ENCODE results near the gene PDPR. TPM values are rescaled to one million over a fixed set of nuclear protein-coding genes. Genes with fewer than 3 reads are reported as not detected.
"Not testable (repeated sequence)": the region's sequence is repeated elsewhere in the genome, so short reads cannot be mapped to it uniquely, and the experiment has no call there.

Gene PDPR
- total RNA-seq, 1 experiment from 2014 or later, result 8.1 TPM

GRCh38 chr16:70160388-70160787 lies 46.3 kb downstream of the PDPR start:
- DNase-seq (ENCODE audit: extremely low read depth, low read depth), result no peak

GRCh38 chr16:70160821-70161220 lies 46.7 kb downstream of the PDPR start:
- DNase-seq (ENCODE audit: extremely low read depth, low read depth), result no peak

DNA sequence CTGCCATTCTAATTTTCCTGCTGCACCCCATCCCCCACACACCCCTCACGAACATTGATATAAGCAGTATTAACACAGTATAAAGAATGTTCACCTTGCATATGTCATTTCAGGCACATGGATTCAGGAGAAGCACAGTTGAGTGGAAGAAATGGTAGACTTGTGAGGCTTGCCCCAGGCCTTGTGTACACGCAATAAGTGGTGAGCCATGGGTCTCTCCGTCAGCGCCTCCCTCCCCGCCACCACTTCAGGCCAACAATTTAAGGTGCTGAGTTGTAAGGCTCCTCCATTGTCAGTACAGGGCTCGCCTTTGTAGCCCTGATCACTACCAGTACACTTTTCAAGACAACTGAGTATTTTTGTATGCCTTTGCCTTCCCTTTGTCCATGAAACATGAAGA lies 47.2 kb downstream of the PDPR start:
- no peak for DNase-seq (ENCODE audit: extremely low read depth, low read depth)

- DNase-seq (ENCODE audit: extremely low read depth, low read depth), result peak; percentile 36
These were observed 47.9 kb downstream of the PDPR start for GRCh38 chr16:70162041-70162451.

DNA sequence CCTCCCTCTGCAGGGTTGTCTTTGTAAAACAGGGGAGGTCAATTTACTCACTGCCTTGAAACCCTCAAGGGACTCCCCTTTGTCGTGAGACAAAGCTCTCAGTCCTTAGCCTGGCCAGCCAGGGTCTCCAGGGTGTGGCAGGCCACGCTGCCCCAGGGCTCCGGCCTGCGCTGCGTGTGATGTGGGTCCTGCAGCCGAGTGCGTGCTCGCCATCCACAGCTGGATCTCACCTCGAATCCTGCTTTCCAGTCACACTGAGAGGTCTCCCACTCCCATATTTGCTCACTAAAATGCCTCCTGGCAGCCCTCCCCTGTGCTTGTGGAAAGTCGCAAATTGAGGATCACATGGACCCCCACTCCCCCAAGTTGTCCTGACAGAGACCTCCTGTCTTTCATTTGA lies 49.5 kb downstream of the PDPR start:
- no peak for DNase-seq (ENCODE audit: extremely low read depth, low read depth)

DNA sequence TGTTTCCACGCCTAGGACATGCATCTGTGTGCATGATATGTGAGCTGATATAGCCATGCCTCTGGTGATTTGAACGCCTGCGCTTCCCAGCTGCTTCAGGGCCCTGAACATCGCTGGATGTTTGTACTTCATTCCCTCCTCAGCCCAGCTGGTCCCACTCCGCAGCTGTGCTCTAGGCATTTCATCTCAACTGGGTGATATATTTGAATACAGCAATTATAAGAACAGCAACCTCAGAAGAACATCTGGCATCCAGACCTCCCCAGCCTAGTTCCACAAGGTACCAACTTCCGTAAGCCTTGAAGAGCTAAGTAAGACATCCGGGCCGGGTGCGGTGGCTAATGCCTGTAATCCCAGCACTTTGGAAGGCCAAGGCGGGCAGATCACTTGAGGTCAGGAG lies 52.6 kb downstream of the PDPR start:
- DNase-seq (ENCODE audit: extremely low read depth, low read depth), result not testable (repeated sequence)

DNA sequence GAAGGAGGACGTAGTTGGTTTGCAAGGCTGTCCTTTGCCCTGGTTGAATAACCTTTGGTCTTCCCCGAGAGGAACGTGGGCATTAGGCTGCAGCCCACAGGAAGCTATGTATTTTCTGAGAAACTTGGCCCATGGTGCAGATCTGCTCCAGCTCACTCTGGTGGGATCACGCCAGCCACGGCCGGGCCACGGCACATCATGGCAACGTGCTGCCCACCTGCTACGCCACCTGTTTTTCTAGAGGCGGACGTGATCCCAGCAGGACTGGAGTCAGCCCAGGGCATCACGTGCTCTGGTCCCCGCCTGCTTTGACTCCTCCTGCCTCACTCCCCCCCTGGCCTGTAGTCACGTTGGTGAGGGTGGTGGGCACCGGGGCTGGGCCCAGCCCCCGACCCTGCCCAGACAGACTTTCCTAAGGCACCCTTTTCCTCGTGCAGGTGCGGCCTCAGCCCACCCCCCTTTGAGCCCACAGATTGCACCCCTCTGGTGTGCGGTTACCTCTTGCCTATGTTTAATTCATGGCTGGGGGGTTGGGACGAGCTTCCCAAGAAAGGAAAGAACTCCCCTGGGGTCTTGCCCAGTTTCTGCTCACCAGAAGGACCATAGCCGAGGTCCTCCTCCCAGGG lies 59.2 kb downstream of the PDPR start, which contains the start of gene CLEC18C:
TSS of gene CLEC18C (plus strand) at position 576 of the 626 bp plus-strand sequence. CDS start 492 bp downstream, outside the sequence.
- DNase-seq (ENCODE audit: extremely low read depth, low read depth), result not testable (repeated sequence)

GRCh38 chr16:70173916-70174315 lies 59.8 kb downstream of the PDPR start:
- DNase-seq (ENCODE audit: extremely low read depth, low read depth), result not testable (repeated sequence)

- DNase-seq (ENCODE audit: extremely low read depth, low read depth), result not testable (repeated sequence)
These were observed 60.3 kb downstream of the PDPR start for GRCh38 chr16:70174387-70174932.

GRCh38 chr16:70187858-70188607 lies 73.9 kb downstream of the PDPR start:
- DNase-seq (ENCODE audit: extremely low read depth, low read depth), result not testable (repeated sequence)

- not testable (repeated sequence) for DNase-seq (ENCODE audit: extremely low read depth, low read depth)
These were observed 74.4 kb downstream of the PDPR start for GRCh38 chr16:70188608-70188915.

- DNase-seq (ENCODE audit: extremely low read depth, low read depth), result not testable (repeated sequence)
These were observed 76.4 kb downstream of the PDPR start for GRCh38 chr16:70190574-70190973.

GRCh38 chr16:70196683-70197300 lies 82.7 kb downstream of the PDPR start:
- not testable (repeated sequence) for DNase-seq (ENCODE audit: extremely low read depth, low read depth)

GRCh38 chr16:70197611-70198010 lies 83.5 kb downstream of the PDPR start:
- not testable (repeated sequence) for DNase-seq (ENCODE audit: extremely low read depth, low read depth)

DNA sequence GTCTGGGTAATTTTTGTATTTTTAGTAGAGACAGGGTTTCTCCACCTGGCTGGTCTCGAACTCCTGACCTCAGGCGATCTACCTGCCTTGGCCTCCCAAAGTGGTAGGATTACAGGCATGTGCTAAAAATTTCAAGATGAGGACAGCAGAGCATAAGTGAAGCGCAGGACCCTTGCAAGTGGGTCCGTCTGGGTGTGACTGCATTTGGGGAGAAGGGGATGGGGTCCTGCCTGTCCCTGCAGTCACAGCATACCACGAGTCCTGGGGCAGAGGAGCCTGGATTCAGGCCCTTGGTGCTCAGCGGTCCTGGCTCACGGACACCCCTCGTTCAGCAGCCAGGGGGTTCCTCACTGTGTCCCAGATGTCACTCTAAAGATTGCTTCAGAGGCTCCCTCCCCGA lies 84.1 kb downstream of the PDPR start:
- not testable (repeated sequence) for DNase-seq (ENCODE audit: extremely low read depth, low read depth)

DNA sequence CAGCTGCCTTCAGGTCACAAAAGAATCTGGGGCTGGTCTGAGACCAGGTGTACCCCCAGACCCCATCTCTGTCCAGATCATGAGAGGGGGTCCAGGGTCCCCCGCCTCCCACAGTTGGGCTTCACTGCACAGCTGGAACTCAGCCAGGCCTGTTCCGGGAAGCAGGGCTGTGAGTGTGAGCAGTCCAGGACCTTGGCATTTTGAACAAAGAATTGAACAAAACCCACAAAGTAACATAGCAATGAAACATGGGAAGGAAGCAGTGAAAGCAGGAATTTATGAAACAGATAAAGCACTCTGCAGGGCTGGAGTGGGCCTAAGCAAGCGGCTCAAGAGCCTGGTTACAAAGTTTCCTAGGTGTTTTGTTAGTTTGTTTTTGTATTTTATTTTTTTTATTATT lies 84.5 kb downstream of the PDPR start:
- not testable (repeated sequence) for DNase-seq (ENCODE audit: extremely low read depth, low read depth)

- DNase-seq (ENCODE audit: extremely low read depth, low read depth), result not testable (repeated sequence)
These were observed 85.0 kb downstream of the PDPR start for GRCh38 chr16:70199170-70199569.

DNA sequence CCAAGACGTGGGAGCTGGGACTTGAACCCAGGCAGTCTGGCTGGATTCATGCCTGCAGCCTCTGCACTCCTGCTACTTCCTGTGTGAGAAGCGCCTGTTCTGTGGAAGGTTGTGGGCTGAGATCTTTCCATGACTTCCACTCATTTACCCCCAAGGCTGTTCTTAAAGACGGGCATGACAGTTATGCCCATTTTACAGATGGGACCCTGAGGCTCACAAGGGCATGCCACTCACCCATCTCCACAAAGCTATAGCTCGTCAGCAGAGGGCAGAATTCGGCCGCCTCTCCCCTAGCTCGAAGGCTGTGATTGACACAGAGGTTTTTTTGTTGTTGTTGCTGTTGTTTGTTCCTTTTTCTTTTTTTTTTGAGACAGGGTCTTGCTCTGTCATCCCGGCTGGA lies 85.9 kb downstream of the PDPR start:
- not testable (repeated sequence) for DNase-seq (ENCODE audit: extremely low read depth, low read depth)

DNA sequence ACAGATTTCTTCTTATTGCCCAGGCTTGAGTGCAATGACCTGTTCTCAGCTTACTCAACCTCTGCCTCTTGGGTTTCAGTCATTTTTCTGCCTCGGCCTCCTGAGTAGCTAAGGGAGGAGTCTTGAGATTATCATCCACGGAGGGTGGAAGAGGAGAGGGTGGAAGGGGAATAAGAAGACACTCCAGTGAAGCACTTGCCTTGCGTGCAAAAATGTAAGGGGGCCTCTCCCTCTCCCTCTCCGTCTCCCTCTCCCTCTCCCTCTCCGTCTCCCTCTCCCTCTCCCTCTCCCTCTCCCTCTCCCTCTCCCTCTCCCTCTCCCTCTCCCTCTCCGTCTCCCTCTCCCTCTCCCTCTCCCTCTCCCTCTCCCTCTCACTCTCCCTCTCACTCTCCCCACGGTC lies 89.4 kb downstream of the PDPR start:
- not testable (repeated sequence) for DNase-seq (ENCODE audit: extremely low read depth, low read depth)

- DNase-seq (ENCODE audit: extremely low read depth, low read depth), result not testable (repeated sequence)
These were observed 89.9 kb downstream of the PDPR start for GRCh38 chr16:70204010-70204409.

GRCh38 chr16:70204668-70205405 lies 90.7 kb downstream of the PDPR start:
- not testable (repeated sequence) for DNase-seq (ENCODE audit: extremely low read depth, low read depth)

Data from NCI-H460 (cell line).